NCI-H187 treated with DMSO at 0.1 percent for 48 hours (cell line): Measurements from ENCODE around the gene APC2.

Experiments
- DNase-seq: peaks from one replicate; lab custom pipeline; 2025; lab: John Stamatoyannopoulos, UW

APC2 gene, protein sequence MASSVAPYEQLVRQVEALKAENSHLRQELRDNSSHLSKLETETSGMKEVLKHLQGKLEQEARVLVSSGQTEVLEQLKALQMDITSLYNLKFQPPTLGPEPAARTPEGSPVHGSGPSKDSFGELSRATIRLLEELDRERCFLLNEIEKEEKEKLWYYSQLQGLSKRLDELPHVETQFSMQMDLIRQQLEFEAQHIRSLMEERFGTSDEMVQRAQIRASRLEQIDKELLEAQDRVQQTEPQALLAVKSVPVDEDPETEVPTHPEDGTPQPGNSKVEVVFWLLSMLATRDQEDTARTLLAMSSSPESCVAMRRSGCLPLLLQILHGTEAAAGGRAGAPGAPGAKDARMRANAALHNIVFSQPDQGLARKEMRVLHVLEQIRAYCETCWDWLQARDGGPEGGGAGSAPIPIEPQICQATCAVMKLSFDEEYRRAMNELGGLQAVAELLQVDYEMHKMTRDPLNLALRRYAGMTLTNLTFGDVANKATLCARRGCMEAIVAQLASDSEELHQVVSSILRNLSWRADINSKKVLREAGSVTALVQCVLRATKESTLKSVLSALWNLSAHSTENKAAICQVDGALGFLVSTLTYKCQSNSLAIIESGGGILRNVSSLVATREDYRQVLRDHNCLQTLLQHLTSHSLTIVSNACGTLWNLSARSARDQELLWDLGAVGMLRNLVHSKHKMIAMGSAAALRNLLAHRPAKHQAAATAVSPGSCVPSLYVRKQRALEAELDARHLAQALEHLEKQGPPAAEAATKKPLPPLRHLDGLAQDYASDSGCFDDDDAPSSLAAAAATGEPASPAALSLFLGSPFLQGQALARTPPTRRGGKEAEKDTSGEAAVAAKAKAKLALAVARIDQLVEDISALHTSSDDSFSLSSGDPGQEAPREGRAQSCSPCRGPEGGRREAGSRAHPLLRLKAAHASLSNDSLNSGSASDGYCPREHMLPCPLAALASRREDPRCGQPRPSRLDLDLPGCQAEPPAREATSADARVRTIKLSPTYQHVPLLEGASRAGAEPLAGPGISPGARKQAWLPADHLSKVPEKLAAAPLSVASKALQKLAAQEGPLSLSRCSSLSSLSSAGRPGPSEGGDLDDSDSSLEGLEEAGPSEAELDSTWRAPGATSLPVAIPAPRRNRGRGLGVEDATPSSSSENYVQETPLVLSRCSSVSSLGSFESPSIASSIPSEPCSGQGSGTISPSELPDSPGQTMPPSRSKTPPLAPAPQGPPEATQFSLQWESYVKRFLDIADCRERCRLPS (N-terminal part only)

DNA sequence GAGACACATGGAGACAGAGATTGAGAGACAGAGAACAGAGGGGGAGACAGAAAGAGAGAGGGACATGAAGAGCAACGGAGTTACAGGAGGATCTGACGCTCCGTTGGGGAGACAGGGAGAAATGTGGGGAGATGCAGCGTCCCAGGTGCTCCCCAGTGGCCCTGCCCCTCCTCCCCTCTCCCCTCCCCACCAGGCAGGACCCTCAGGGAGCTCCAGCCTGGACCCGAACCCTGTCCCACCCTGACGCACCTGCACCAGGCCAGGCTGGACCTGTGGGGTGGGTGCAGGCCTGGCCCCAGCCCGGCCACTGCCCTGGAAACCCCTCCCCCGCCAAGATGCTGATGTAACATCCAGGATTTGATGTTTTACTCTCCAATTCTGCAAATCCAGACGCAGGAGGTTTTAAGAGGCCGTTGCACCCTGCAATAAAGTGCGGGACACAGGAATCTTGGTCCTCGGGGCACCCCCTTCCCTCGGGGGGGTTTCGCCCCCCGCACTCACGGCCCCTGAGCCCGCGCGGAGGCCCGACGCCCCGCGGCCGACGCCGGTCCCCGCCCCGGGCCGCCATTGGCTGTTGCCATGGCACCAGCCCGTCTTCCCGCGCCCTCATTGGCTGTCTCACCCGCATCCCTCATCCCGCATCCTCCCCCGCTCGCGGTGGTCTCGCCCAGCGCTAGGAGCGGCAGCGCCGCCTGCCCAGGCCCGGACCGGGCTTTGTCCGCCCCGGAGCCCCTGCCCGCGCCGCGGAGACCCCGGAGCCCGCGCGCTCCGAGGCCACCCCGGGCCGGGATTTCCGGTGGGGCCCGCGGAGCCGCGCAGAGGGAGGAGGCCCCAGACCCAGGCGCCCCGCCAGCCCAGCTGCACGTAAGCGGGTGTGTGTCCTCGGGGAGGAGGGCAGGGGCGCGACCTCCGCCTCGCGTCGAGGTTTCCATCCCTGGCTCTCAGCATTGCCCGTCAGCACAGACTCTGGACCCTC lies at the start of gene APC2:
Gene APC2, plus strand, starts transcription at position 655 of the 976 bp plus-strand sequence. CDS start 2,881 bp downstream, outside the sequence.
- DNase-seq = no peak

GRCh38 chr19:1400281-1401137 lies 49.4 kb upstream of the APC2 start:
- DNase-seq = no peak

DNA sequence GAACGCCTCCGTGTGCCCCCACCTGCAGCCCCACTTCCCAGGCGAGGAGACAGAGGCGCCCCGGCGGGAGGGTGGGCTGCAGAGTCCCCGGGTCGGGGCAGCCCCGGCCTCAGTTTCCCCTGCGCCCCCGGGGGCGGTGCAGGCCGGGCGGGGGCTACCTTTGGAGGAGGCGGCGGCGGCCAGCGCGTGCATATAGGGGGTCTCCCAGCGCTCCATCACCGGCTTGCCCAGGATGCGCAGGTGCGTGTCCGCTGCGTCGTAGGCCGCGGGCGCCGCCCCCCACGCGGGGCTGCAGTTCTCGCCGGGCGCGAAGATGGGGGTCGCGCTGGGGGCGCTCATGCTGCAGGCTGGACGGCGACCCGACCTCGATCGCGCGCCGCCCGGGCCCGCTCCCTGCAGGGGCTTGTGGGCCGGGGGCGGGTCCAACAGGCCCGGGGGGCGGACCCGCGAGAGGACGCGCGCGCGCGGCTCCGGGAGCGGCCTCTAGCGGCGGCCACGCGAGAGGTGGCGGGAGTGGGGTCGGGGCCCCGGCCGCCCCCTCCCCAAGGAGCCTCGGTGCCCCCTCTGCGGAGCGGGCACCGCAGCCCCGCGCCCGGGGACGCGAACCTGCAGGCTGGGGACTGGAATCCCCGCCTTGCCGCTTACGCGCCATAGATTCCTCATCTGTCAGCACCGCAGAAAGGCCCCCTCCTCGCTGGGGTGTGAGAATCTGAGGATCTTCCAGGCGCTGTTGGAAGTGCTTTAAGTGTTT lies 48.6 kb upstream of the APC2 start, which contains the start of gene GAMT:
Gene GAMT, minus strand, starts transcription at position 405 of the 751 bp plus-strand sequence. Its CDS starts 66 bp downstream, at position 339.
- DNase-seq = no peak

- DNase-seq = no peak
These were observed 48.1 kb upstream of the APC2 start for GRCh38 chr19:1401889-1402217.

DNA sequence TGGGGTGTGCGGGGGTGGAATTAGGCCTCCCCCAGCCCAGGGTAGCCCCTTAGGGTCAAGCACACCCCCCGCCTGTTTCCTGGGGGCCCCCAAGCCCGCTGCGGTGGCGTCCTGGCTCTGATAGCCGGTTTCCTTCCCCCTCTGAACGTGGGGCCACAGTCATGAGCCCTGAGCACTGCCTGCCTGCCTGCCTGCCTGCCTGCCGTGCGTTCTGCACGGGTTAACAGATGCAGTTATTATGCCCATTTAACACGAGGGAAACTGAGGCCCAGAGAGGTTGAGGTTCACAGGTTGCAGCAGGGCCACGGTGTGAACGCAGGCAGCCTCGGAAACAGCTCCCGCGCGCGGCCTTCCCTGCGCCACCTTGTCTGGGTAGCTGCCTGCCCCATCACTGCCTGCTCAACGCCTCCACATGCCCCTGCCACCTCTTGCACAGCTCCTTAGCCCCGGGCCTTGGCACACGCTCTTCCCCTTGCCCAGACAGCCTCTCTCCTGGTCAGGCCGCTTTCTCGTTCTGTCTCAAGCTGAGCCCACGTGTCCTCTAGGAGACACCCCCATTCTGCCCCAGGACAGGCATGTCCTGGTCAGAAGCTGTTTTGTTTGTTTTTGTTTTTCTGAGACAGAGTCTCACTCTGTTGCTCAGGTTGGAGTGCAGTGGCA lies 47.4 kb upstream of the APC2 start:
- no peak for DNase-seq

DNA sequence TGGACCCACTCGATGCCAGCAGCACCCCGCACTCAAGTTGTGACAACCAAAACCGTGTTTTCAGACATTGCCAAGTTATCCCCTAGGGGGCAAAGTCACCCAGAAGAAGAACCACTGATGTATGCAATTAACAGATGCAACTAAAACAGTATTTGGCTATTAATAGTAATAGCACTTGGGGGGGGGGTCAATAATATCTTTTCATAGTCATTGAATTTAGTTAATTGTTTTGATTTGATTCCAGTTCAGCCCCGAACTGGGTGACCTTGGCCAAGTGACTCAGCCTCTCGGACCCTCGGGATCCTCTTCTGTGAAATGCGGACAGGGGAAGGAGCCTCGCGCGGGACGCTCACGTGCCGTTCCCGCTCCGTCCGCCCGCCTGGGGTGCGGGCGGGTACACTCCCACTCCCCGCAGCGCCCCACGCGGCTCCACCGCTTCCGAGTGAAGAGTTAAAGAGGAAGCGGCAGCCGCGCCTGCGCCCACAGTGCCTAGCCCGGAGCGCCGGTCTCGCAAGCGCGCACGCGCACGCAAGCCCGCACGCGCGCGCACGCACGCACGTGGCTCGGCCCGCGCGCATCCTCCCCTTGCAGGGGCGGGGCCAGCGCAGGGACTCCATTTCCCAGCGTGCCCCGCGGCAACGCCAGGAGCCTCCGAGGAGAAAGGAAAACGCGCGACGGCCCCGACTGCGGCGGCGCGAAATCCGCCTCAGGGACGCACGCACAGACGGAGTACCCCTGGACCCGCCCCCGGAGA lies 43.0 kb upstream of the APC2 start:
- DNase-seq = peak; percentile 61

GRCh38 chr19:1407528-1408299 lies 42.2 kb upstream of the APC2 start, which contains the start of gene DAZAP1:
Gene DAZAP1, plus strand, starts transcription at chr19:1407586. Its CDS starts 188 bp downstream, at chr19:1407774.
- DNase-seq = no peak

GRCh38 chr19:1408300-1409203 lies 41.4 kb upstream of the APC2 start:
- DNase-seq = no peak

- no peak for DNase-seq
These were observed 40.5 kb upstream of the APC2 start for GRCh38 chr19:1409204-1410005.

- no peak for DNase-seq
These were observed 39.7 kb upstream of the APC2 start for GRCh38 chr19:1410136-1410786.

GRCh38 chr19:1410789-1411188 lies 39.1 kb upstream of the APC2 start:
- no peak for DNase-seq

DNA sequence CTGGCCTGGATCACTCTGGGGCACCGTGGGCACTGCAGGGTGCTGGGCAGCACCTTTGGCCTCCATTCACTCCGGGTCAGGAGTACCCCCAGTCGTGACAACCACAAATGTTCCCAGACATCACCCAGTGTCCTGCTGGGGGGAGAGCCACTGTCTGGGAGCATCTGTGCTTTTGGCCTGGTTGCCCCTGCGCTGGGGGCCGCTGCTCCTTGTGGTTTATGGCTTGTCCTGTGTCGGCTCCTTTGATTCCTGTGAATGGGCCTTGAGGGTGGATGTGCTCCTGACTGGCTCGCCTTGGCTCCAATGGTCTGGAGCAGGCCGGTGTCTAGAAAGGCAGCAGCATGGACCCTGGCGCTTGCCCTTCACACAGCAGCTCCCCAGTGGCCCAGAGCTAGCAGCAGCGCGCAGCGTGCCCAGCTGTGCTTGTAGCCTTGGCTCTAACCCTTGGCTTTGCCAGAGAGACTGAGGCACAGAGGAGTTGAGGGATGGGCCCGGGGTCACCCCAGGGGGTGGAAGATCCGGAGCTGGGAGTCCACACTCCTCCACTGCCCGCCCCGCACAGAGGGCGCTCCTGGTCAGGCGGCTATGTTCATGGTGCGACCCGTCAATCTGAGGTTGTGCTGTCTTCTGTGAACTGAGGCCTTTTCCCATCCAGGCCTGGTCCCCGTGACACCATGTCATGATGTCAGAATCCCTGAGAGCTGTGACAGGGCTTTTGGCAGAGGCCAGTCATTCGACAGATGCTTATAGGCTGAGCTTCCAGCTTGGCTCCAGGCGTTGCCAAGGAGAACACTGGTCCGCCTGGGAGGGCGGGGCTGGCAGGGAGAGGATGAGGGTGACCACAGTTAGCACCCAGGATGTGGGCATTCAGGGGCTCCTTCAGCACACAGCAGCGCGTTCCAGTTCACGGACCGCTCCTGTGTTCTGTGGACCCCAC lies 38.4 kb upstream of the APC2 start:
- DNase-seq = no peak

DNA sequence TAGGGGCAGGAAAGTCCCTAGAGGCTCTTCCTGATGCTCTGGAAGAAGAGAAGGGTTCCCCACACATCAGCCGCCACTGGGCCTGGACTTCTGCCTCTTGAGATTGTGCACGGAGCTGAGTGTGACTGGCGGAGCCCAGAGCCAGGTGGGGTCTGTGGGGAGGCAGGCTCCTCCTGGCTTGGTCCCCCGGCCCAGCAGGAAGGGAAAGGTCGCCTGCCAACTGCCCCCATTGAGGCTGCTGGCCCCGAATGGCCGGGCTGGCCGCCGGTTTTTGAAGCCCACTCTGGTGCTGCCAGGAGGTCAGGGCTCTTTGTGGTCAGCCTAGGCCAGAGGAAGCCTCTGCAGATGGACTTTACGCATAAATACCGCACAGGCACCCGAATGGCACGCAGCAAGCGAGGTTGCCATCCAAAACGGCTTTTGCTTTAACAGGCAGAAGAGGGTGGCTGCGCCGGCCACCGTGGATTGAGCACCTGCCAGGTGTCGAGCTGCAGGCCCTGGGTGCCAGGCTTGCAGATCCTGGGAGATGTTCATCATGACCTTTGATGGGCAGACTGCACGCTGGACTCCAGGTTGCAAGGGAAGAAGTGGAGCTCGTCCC lies 37.5 kb upstream of the APC2 start:
- no peak for DNase-seq
